NT2/D1 (cell line): Measurements from ENCODE around the gene C2CD3.

Source experiments
- DNase-seq: peaks from one replicate; pipeline ENCODE4 v3.0.0-alpha.2; 2011; ENCODE audit warnings: low read depth, low spot score
- H3K27me3 ChIP-seq: 2 replicates; pipeline ENCODE4 v1.6.0; 2011; ENCODE audit warnings: mild to moderate bottlenecking; ENCODE audit not compliant: insufficient read length, insufficient read depth
- H3K36me3 ChIP-seq: 2 replicates; pipeline ENCODE4 v1.6.1; 2011; ENCODE audit warnings: mild to moderate bottlenecking, low read length, mixed read lengths; ENCODE audit not compliant: insufficient read depth, insufficient read length
- H3K4me1 ChIP-seq: 2 replicates; pipeline ENCODE4 v1.5.1; 2011; ENCODE audit not compliant: insufficient read depth, insufficient read length
- H3K4me3 ChIP-seq: 2 replicates; pipeline ENCODE4 v1.5.1; 2011; ENCODE audit warnings: low read depth; ENCODE audit not compliant: insufficient read length
- H3K9ac ChIP-seq: 2 replicates; pipeline ENCODE4 v1.6.0; 2011; ENCODE audit warnings: low read depth; ENCODE audit not compliant: insufficient read length
- H3K9me3 ChIP-seq: 2 replicates; pipeline ENCODE4 v1.5.1; 2011; ENCODE audit warnings: mild to moderate bottlenecking, low read length; ENCODE audit not compliant: insufficient read depth
- SUZ12 ChIP-seq: IDR thresholded peaks from 2 replicates; pipeline ENCODE4 v1.6.1; 2011; ENCODE audit not compliant: insufficient read length, insufficient read depth; ENCODE audit errors: extremely low read depth
- YY1 ChIP-seq: IDR thresholded peaks from 2 replicates; pipeline ENCODE4 v1.6.1; 2011; ENCODE audit not compliant: insufficient read length, insufficient read depth
- ZNF274 ChIP-seq: IDR thresholded peaks from 2 replicates; pipeline ENCODE4 v1.6.1; 2011; ENCODE audit warnings: mild to moderate bottlenecking, low read depth, low read length

The C2CD3 gene

DNA sequence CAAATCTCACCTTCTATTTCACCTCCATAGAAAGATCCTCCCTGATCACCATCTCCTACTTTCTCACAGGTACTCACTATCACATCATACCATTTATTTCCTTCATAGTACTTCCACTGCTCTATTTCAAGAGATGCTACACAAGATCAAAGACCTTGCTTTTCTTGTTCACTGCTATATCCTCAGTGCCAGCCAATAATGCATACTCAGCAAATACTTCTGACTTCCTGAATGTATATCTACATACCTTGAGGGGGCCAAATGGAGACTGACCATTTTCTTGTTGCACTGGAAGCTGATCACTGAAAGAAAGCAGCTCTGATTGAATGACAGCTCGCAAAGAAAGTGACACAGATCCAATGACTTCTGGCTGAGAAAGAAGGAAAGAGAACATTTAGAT is 64.7 kb downstream of the C2CD3 start:
- H3K4me1 ChIP-seq: no peaks in the 10 kb centered on the region
- no peaks in the 10 kb centered on the region for H3K27me3 ChIP-seq
- no peak overlapping the region for H3K4me3 ChIP-seq
- no peak for DNase-seq
- TF ChIP-seq SUZ12 (no peak), ZNF274 (no peak), YY1 (no peak)
- no peaks in the 10 kb centered on the region for H3K9me3 ChIP-seq
- no peak overlapping the region for H3K9ac ChIP-seq
- peaks cover 35% of the 10 kb centered on the region for H3K36me3 ChIP-seq

DNA sequence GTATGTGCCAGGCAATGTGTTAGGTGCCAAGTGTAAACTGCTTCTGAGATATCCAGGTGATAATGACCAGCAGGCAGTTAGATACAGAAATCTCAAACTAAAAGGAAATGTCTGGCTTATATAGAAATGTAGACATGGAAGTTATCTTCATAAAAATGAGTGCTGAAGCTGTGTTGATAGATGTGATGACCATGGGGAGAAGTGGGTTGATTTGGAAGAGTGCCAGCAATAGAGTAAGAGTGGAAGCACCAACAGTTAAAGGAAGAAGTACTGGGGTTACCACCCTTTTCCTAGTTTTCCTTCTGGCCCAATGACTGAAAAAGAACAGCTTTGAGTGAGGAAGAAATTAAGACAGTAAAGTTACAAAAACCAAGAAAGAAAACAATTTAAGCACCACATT is 68.5 kb downstream of the C2CD3 start:
- Histone ChIP-seq H3K36me3 (peaks cover 39% of the 10 kb centered on the region), H3K9ac (no peak overlapping the region), H3K9me3 (no peaks in the 10 kb centered on the region), H3K4me1 (no peaks in the 10 kb centered on the region), H3K4me3 (no peak overlapping the region), H3K27me3 (no peaks in the 10 kb centered on the region)
- no peak for DNase-seq
- TF ChIP-seq ZNF274 (no peak), YY1 (no peak), SUZ12 (no peak)

DNA sequence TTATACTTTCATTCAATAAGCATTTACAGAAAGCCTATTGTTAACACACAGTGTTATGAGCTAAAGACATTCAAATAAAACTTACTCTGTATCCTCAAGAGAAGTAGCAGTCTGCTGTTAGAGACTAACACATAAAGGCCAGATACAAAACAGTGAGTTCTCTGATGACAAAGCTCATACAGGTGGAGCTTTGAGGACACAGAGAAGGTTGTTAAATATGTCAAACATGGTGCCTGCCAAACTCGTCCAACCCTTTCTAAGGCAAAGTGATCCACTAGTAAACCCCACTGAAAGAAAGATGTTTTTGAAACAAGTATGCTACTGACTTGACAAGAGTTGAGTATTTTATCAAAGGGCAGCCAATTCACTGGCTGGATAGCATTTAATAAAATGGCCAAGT is 70.1 kb downstream of the C2CD3 start:
- Histone ChIP-seq H3K9ac (no peak overlapping the region), H3K27me3 (no peaks in the 10 kb centered on the region), H3K9me3 (no peaks in the 10 kb centered on the region), H3K36me3 (peaks cover 39% of the 10 kb centered on the region), H3K4me3 (no peak overlapping the region), H3K4me1 (no peaks in the 10 kb centered on the region)
- TF ChIP-seq SUZ12: no peak
- no peak for TF ChIP-seq YY1
- no peak for DNase-seq

DNA sequence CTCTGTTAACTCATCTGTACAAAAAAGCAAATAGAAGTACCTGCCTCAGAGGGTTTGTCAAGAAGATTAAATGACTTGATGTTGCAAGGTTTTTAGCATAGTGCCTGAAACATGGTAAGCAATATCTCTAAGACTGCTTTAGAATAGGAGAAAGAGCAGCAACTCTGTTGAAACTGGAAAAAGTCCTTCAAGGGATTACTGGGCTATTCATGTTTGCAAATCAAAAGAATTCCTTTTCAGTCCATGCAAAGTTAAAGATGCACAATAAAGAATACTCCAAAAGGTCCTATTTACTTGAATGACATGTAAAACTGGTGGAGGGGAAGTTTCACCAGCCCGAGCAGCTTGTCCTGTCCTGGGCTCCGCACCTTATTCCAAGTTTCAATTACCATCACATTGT is 70.6 kb downstream of the C2CD3 start:
- Histone ChIP-seq H3K9ac (no peak overlapping the region), H3K9me3 (no peaks in the 10 kb centered on the region), H3K36me3 (peaks cover 38% of the 10 kb centered on the region), H3K4me1 (no peaks in the 10 kb centered on the region), H3K27me3 (no peaks in the 10 kb centered on the region), H3K4me3 (no peak overlapping the region)
- no peak for DNase-seq
- TF ChIP-seq YY1 (no peak), ZNF274 (no peak), SUZ12 (no peak)

DNA sequence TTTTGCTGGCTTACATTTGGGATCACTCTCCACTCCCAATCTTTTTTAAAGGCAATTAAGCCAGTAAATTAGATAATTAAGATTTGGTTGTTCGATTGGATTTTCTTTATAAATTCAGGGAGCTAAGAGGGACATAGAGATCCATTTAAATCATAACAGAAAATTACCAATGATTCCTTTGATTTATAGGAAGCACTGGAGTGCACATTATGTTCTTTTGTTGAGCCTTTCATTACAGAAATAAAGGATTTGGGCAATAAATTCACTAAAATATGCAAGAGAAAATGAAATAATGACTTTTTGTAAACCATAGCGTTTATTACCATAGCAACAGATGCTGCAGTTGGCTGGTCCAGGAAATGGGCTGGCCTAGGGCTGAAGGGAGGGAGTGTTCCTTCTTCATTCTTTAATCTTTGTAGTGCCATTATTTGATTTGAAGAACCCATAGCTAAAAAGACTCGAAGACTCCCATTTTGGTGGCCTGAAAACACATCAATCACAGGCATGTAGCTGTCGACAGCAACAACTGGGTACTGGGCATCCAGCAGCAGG is 73.0 kb downstream of the C2CD3 start:
- no peak for TF ChIP-seq YY1
- H3K36me3 ChIP-seq: peaks cover 44% of the 10 kb centered on the region
- no peak overlapping the region for H3K4me3 ChIP-seq
- DNase-seq: no peak
- no peaks in the 10 kb centered on the region for H3K4me1 ChIP-seq
- H3K9me3 ChIP-seq: no peaks in the 10 kb centered on the region
- H3K27me3 ChIP-seq: no peaks in the 10 kb centered on the region
- no peak overlapping the region for H3K9ac ChIP-seq

DNA sequence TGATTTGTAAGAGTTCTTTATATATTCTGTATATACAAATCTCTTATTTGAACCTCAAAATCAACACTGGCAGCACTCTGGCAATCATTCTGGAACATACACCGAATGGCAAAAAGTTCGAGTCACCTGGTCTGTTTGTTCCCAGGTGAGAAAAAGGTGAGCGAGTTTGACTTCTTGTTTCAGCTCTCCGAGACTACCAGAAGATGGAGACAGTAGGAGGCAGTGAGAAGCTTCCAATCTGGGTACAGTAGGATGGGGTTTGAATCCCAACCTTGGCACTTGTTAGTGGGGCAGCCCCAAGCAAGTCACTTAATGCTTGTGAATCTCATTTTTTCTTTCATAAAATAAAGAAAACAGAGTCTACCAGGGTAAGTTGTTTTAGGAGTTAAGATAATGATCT is 76.4 kb downstream of the C2CD3 start:
- Histone ChIP-seq H3K4me1 (no peaks in the 10 kb centered on the region), H3K4me3 (no peak overlapping the region), H3K9me3 (no peaks in the 10 kb centered on the region), H3K9ac (no peak overlapping the region), H3K36me3 (peaks cover 54% of the 10 kb centered on the region), H3K27me3 (no peaks in the 10 kb centered on the region)
- TF ChIP-seq SUZ12 (no peak), ZNF274 (no peak), YY1 (no peak)
- DNase-seq: no peak

DNA sequence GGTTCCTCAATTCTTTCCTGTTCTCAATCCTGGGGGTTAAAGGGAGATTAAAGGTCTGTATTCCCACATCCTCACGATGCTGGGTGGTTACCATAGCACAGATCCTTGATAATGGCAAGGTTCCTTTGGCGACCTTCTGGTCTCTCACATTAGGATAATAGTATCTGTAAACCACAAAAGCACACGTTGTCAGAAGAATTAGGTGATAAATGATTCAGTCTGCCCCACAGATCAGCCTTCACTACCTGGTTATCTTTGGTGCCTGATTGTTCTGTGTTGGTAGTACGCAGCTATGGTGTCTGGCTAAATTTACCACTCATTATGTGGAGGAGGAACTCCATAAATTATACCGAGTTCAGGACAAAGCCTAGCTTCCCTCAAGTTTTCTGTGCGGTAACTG is 78.4 kb downstream of the C2CD3 start:
- H3K36me3 ChIP-seq: peaks cover 45% of the 10 kb centered on the region
- H3K4me3 ChIP-seq: no peak overlapping the region
- DNase-seq: no peak
- H3K4me1 ChIP-seq: no peaks in the 10 kb centered on the region
- no peaks in the 10 kb centered on the region for H3K27me3 ChIP-seq
- H3K9ac ChIP-seq: no peak overlapping the region
- H3K9me3 ChIP-seq: no peaks in the 10 kb centered on the region
- TF ChIP-seq YY1: no peak
- no peak for TF ChIP-seq SUZ12
- TF ChIP-seq ZNF274: no peak

DNA sequence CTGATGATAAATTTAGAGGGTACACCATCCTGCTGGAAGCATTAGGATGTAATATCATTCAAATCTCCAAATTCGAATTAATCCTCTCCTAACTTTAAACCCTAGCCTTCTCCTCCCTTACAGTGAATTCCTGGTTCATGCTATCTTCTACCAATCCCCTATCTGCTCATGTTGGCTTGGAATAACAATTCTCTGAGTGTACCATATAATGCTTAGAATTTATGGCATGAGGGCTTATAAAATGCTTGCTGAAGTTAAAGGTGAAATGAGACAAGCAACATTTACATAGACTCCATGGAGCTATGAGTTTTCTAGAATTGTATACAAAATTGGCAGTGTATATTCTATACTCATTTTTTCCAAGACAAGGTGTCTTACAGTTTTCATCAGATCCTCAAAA is 79.3 kb downstream of the C2CD3 start:
- Histone ChIP-seq H3K27me3 (no peaks in the 10 kb centered on the region), H3K4me1 (no peaks in the 10 kb centered on the region), H3K4me3 (no peak overlapping the region), H3K36me3 (peaks cover 47% of the 10 kb centered on the region), H3K9me3 (no peaks in the 10 kb centered on the region), H3K9ac (no peak overlapping the region)
- TF ChIP-seq YY1: no peak
- TF ChIP-seq SUZ12: no peak
- TF ChIP-seq ZNF274: no peak
- no peak for DNase-seq
